Adrenal gland (tissue), 12 donors: ENCODE measurements around the gene DCAF11. TPM values are rescaled to one million over a fixed set of nuclear protein-coding genes. Genes with fewer than 3 reads are reported as not detected.

ENCODE experiments used
- DNase-seq, 7 donors: peaks; one replicate each; pipeline ENCODE4 v3.0.0-alpha.2; 2019 to 2020
- H3K27ac ChIP-seq, 5 donors: fragments of 200-600 bp; sonication (generic) in 4 of 5; 1 replicate in 3 of 5; 2 replicates in 2 of 5; pipeline versions ENCODE4 v1.5.1 to v1.8.0; 2016 to 2020; ENCODE audit warnings: mild to moderate bottlenecking in 1 of 5
- H3K27me3 ChIP-seq: fragments of 200-600 bp; 2 replicates; pipeline ENCODE4 v1.8.0; 2021
- H3K36me3 ChIP-seq, 2 donors: fragments of 200-600 bp; replicated peaks in 1 of 2; 1 replicate in 1 of 2; 2 replicates in 1 of 2; pipeline versions ENCODE4 v1.5.1 to v1.8.0; 2018 to 2022
- H3K4me1 ChIP-seq, 2 donors: fragments of 200-600 bp; replicated peaks in 1 of 2; 1 replicate in 1 of 2; 2 replicates in 1 of 2; pipeline versions ENCODE4 v1.5.1 to v1.8.0; 2018 to 2021
- H3K4me3 ChIP-seq, 4 donors: fragments of 200-600 bp; sonication (generic) in 3 of 4; one replicate each; pipeline ENCODE4 v1.5.1; 2016 to 2018
- H3K9me3 ChIP-seq, 3 donors: fragments of 200-600 bp; sonication (generic) in 1 of 3; replicated peaks in 1 of 3; 1 replicate in 2 of 3; 2 replicates in 1 of 3; pipeline versions ENCODE4 v1.5.1 to v1.8.0; 2016 to 2021
- CTCF ChIP-seq, 6 experiments: fragments of 450-650 bp in 4 of 6; fragments of 200-600 bp in 2 of 6; sonication (generic) in 1 of 6; IDR thresholded peaks; 1 replicate in 5 of 6; 2 replicates in 1 of 6; pipeline versions ENCODE4 v1.5.1 to v1.8.0; 2016 to 2021; ENCODE audit warnings: antibody characterized with exemption in 6 of 6, mild to moderate bottlenecking in 2 of 6, moderate library complexity in 1 of 6
- POLR2A ChIP-seq, 2 donors: fragments of 450-650 bp; IDR thresholded peaks; one replicate each; pipeline ENCODE4 v1.6.1; 2017; ENCODE audit warnings: antibody characterized with exemption in 2 of 2, mild to moderate bottlenecking in 2 of 2, moderate library complexity in 1 of 2
- WGBS, 4 donors: extraction: QIAGEN DNeasy Blood & Tissue Kit in 2 of 4; methylation state at CpG; one replicate each; pipeline versions ENCODE4 v1.1.5 to v1.1.7; 2013 to 2017; 5-methylcytosine and 5-hydroxymethylcytosine counted together
- intact Hi-C, 2 donors: fragments of 100-400 bp; cut with DNase I; formaldehyde crosslinking; loops; one replicate each; pipeline versions ENCODE4 v1.14.1 to v1.15.0; 2022 to 2023
- polyA plus RNA-seq, 3 donors: library from polyadenylated mRNA; stranded (reverse); fragments of 200-250 nt in 2 of 3; fragments of 350-450 nt in 1 of 3; fragmentation: Illumina TruSeq in 1 of 3; extraction: RNeasy Lipid Tissue Mini Kit (QIAGEN cat#74804) in 1 of 3; gene quantifications; one replicate each; pipeline ENCODE4 v1.2.3, GENCODE V29; 2013 to 2014
- total RNA-seq, 9 donors: library from RNA; depleted of rRNA in 4 of 9; stranded (reverse); fragments of >200 nt in 4 of 9; fragments of 120-200 nt in 1 of 9; fragmentation: NEBNext Ultra II Directional in 1 of 9; extraction: Animal tissue kit (Norgen Biotek cat#: 25700) in 1 of 9; gene quantifications; one replicate each; pipeline versions ENCODE4 v1.1.0 to v1.2.4, GENCODE V29; 2013 to 2023
- donor health status: healthy with polysubstance abuse.
- donor health status: Bipolar disorder and iron deficiency.
- donor health status: DM: yes; HTN: yes; CAD: no.
- donor health status: DM: no; HTN: no; CAD: no.
- donor health status: DM: no; HTN: no; CAD: no.
- donor health status: DM: yes; HTN: yes; CAD: no.

Gene DCAF11
- total and polyA plus RNA-seq, 12 donors, result 40.4 to 401 (median 120) TPM

- Histone ChIP-seq H3K4me1 (peaks cover 4 to 21% of the 10 kb centered on the region in 2 donors), H3K27me3 (no peaks in the 10 kb centered on the region), H3K4me3 (no peak overlapping the region), H3K9me3 (no peaks in the 10 kb centered on the region), H3K36me3 (no peaks in the 10 kb centered on the region), H3K27ac (peak overlapping the region in 2 of 5 donors; percentile 89 to 91)
- 80 to 85% (median 83%) methylated on average over 4 of the region's 4 CpGs for WGBS, 4 donors
- TF ChIP-seq POLR2A (IDR thresholded peaks at IDR 0.05), result no peak
- no peak for TF ChIP-seq CTCF (IDR thresholded peaks at IDR 0.05)
- no peak for DNase-seq
- intact Hi-C loops, result loop anchor here (5.0 kb wide), 1 partner anchor 35 kb away; no protein-coding TSS in a partner anchor
These were observed 21.9 kb upstream of the DCAF11 start for GRCh38 chr14:24092505-24093206.

- Histone ChIP-seq H3K4me3 (peak overlapping the region in 2 of 4 donors; percentile 82 to 96), H3K27me3 (no peaks in the 10 kb centered on the region), H3K9me3 (no peaks in the 10 kb centered on the region), H3K27ac (peak overlapping the region in 4 of 5 donors; percentile 83 to 91 (median 90)), H3K4me1 (peaks cover 4 to 21% of the 10 kb centered on the region in 2 donors), H3K36me3 (peaks cover 0 to 6% of the 10 kb centered on the region in 2 donors)
- TF ChIP-seq POLR2A (IDR thresholded peaks at IDR 0.05) (no peak), CTCF (IDR thresholded peaks at IDR 0.05) (peak in 1 of 6 experiments; percentile 9)
- 81 to 90% (median 87%) methylated on average over 15 to 19 of the region's 19 CpGs for WGBS, 4 donors
- intact Hi-C loops, result loop anchor here (5.0 kb wide), 1 partner anchor 36 kb away; no protein-coding TSS in a partner anchor
- DNase-seq, result no peak
These were observed 21.2 kb upstream of the DCAF11 start for GRCh38 chr14:24093207-24093900.

- no peaks in the 10 kb centered on the region for H3K27me3 ChIP-seq
- peaks cover 0 to 11% of the 10 kb centered on the region in 2 donors for H3K36me3 ChIP-seq
- H3K4me3 ChIP-seq, result peak within 1 kb of the TSS; percentile 72 to 96 (median 84)
- DNase-seq, result peak; percentile 86 to 97 (median 95)
- H3K27ac ChIP-seq, result peak within 1 kb of the TSS; percentile 55 to 91 (median 89)
- WGBS, 4 donors, result 0 to 1% (median 1%) methylated on average over 29 to 68 of the region's 68 CpGs
- peak in 3 of 6 experiments; percentile 8 to 25 (median 14) for TF ChIP-seq CTCF (IDR thresholded peaks at IDR 0.05)
- peak; percentile 46 to 64 for TF ChIP-seq POLR2A (IDR thresholded peaks at IDR 0.05)
- intact Hi-C loops, result loop anchor here (5.0 kb wide), 1 partner anchor 37 kb away; no protein-coding TSS in a partner anchor
- peaks cover 4 to 21% of the 10 kb centered on the region in 2 donors for H3K4me1 ChIP-seq
- no peaks in the 10 kb centered on the region for H3K9me3 ChIP-seq
These were observed 20.4 kb upstream of the DCAF11 start, which contains the start of gene PCK2 for GRCh38 chr14:24093901-24094840. TSS of gene PCK2 (plus strand) at chr14:24094311. CDS start at chr14:24094406, 95 bp downstream.
